Calu3 (cell line): ENCODE measurements around the gene TMEM14C. TPM values are rescaled to one million over a fixed set of nuclear protein-coding genes. Genes with fewer than 3 reads are reported as not detected.
"Not testable (repeated sequence)": the region's sequence is repeated elsewhere in the genome, so short reads cannot be mapped to it uniquely, and the experiment has no call there.

Experiments used
- BruUV-seq: library from RNA; stranded (reverse); fragments of 400-500 nt; replicated peaks from 2 replicates; lab custom pipeline; 2021; lab: Mats Ljungman, UMichigan
- CTCF ChIA-PET: fragments of 300-600 bp; sonication (Branson Sonifier 250); formaldehyde crosslinking; loops from one replicate; lab custom pipeline; 2022; ENCODE audit warnings: antibody characterized with exemption; lab: Charles Lee
- DNase-seq: peaks from one replicate; pipeline ENCODE4 v3.0.0; 2022
- H3K27ac Mint-ChIP-seq: one replicate; pipeline ENCODE4 v1.8.0; 2022; ENCODE audit warnings: mixed read lengths; ENCODE audit not compliant: unreplicated experiment
- H3K27me3 Mint-ChIP-seq: one replicate; pipeline ENCODE4 v1.8.0; 2022; ENCODE audit warnings: mixed read lengths; ENCODE audit not compliant: unreplicated experiment
- H3K36me3 Mint-ChIP-seq: one replicate; pipeline ENCODE4 v1.8.0; 2022; ENCODE audit warnings: mild to moderate bottlenecking, moderate library complexity, mixed read lengths; ENCODE audit not compliant: insufficient read depth, unreplicated experiment
- H3K4me1 Mint-ChIP-seq: one replicate; pipeline ENCODE4 v1.8.0; 2022; ENCODE audit warnings: mild to moderate bottlenecking, low read depth, mixed read lengths; ENCODE audit not compliant: unreplicated experiment
- H3K4me3 Mint-ChIP-seq: one replicate; pipeline ENCODE4 v1.8.0; 2022; ENCODE audit warnings: mild to moderate bottlenecking, low read depth, moderate library complexity, mixed read lengths; ENCODE audit not compliant: unreplicated experiment
- H3K9me3 Mint-ChIP-seq: one replicate; pipeline ENCODE4 v1.8.0; 2022; ENCODE audit warnings: low read depth, mixed read lengths; ENCODE audit not compliant: unreplicated experiment
- intact Hi-C: fragments of 100-400 bp; cut with micrococcal nuclease; formaldehyde crosslinking; loops from one replicate; pipeline ENCODE4 v1.10.0; 2022; ENCODE audit not compliant: unreplicated experiment
- total RNA-seq: library from RNA; stranded (reverse); gene quantifications from 2 replicates; pipeline ENCODE4 v1.2.3, GENCODE V29; 2022
- TF ChIP-seq, protein P1 (sequence below): fragments of 200-600 bp; IDR thresholded peaks from one replicate; pipeline ENCODE4 v1.8.0; 2022; ENCODE audit warnings: antibody characterized with exemption; ENCODE audit not compliant: unreplicated experiment

TMEM14C gene
- total RNA-seq, 1 experiment from 2014 or later = 53.6 TPM

DNA sequence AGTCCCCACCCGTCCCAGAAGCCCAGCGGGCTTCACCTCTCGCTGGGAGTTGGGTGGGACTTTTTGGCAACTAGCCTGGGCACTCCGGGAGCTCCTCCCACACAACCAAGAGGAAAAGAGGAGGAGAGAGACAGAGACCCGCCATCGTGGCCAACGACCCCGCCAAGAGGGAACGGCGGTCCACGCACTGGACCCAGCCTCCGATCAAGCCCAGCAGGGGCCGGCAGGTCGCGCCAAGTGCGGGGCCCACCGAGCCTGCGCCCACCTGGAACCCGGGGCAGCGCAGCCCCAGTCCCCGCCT lies 3.0 kb upstream of the TMEM14C start:
- Mint-ChIP-seq H3K27ac (no peak overlapping the region), H3K27me3 (no peaks in the 10 kb centered on the region), H3K4me3 (peak overlapping the region; percentile 58), H3K36me3 (peaks cover 15% of the 10 kb centered on the region), H3K4me1 (peaks cover 9% of the 10 kb centered on the region), H3K9me3 (no peaks in the 10 kb centered on the region)
- CTCF ChIA-PET = no interaction called here
- BruUV-seq = no TSS peak
- TF ChIP-seq, protein P1, sequence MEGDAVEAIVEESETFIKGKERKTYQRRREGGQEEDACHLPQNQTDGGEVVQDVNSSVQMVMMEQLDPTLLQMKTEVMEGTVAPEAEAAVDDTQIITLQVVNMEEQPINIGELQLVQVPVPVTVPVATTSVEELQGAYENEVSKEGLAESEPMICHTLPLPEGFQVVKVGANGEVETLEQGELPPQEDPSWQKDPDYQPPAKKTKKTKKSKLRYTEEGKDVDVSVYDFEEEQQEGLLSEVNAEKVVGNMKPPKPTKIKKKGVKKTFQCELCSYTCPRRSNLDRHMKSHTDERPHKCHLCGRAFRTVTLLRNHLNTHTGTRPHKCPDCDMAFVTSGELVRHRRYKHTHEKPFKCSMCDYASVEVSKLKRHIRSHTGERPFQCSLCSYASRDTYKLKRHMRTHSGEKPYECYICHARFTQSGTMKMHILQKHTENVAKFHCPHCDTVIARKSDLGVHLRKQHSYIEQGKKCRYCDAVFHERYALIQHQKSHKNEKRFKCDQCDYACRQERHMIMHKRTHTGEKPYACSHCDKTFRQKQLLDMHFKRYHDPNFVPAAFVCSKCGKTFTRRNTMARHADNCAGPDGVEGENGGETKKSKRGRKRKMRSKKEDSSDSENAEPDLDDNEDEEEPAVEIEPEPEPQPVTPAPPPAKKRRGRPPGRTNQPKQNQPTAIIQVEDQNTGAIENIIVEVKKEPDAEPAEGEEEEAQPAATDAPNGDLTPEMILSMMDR = no peak
- intact Hi-C loops = no loop called here
- no peak for DNase-seq

DNA sequence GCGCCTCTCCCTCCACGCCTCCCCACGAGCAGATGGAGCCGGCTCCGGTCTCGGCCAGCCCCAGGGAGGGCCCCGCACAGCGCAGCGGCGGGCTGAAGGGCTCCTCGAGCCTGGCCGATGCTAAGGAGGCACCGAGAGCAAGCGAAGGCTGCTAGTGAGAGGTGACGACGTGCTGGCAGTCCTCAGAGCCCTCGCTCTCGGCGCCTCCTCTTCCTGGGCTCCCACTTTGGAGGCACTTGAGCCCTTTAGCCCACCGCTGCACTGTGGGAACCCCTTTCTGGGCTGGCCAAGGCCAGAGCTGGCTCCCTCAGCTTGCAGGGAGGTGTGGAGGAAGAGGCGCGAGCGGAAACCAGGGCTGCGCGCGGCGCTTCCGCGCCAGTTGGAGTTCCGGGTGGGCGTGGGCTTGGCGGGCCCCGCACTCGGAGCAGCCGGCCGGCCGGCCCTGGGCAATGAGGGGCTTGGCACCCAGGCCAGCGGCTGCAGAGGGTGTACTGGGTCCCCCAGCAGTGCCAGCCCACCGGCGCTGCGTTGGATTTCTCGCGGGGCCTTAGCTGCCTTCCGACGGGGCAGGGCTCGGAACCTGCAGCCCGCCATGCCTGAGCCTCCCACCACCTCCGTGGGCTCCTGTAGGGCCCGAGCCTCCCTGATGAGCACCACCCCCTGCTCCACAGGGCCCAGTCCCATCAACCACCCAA lies 2.5 kb upstream of the TMEM14C start:
- TF ChIP-seq, protein P1 = no peak
- BruUV-seq = no TSS peak
- Mint-ChIP-seq H3K9me3 (no peaks in the 10 kb centered on the region), H3K4me3 (peak overlapping the region; percentile 58), H3K27me3 (no peaks in the 10 kb centered on the region), H3K27ac (no peak overlapping the region), H3K36me3 (peaks cover 19% of the 10 kb centered on the region), H3K4me1 (peaks cover 9% of the 10 kb centered on the region)
- CTCF ChIA-PET = interaction anchor here (0.5 kb wide), 1 partner anchor 22 kb away, joined by 3 read pairs; no protein-coding TSS in a partner anchor
- no peak for DNase-seq
- intact Hi-C loops = no loop called here

DNA sequence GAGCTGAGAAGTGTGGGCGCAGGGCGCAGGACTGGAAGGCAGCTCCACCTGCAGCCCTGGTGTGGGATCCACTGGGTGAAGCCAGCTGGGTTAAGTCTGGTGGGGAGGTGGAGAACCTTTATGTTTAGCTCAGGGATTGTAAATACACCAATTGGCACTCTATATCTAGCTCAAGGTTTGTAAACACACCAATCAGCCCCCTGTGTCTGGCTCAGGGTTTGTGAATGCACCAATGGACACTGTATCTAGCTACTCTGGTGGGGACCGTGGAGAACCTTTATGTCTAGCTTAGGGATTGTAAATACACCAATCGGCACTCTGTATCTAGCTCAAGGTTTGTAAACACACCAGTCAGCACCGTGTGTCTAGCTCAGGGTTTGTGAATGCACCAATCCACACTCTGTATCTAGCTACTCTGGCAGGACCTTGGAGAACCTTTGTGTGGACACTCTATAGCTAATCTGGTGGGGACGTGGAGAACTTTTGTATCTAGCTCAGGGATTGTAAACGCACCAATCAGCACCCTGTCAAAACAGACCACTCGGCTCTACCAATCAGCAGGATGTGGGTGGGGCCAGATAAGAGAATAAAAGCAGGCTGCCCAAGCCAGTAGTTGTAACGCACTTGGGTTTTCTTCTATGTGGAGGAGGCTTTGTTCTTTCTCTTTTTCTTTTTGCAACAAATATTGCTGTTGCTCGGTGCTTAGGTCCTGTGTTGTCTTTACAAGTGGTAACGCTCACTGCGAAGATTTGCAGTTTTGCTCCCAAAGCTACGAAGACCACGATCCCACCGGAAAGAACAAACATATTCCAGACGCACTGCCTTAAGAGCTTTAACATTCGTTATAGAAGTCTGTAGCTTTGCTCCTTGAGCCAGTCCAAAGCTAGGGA lies 1.7 kb upstream of the TMEM14C start:
- H3K27ac Mint-ChIP-seq, BruUV-seq, intact Hi-C loops, H3K4me1 Mint-ChIP-seq, DNase-seq, H3K9me3 Mint-ChIP-seq, H3K27me3 Mint-ChIP-seq: not testable (repeated sequence)
- Mint-ChIP-seq H3K4me3 (peak overlapping the region; percentile 82), H3K36me3 (peaks cover 20% of the 10 kb centered on the region)
- CTCF ChIA-PET = interaction anchor here (0.5 kb wide), 1 partner anchor 22 kb away, joined by 3 read pairs; no protein-coding TSS in a partner anchor

DNA sequence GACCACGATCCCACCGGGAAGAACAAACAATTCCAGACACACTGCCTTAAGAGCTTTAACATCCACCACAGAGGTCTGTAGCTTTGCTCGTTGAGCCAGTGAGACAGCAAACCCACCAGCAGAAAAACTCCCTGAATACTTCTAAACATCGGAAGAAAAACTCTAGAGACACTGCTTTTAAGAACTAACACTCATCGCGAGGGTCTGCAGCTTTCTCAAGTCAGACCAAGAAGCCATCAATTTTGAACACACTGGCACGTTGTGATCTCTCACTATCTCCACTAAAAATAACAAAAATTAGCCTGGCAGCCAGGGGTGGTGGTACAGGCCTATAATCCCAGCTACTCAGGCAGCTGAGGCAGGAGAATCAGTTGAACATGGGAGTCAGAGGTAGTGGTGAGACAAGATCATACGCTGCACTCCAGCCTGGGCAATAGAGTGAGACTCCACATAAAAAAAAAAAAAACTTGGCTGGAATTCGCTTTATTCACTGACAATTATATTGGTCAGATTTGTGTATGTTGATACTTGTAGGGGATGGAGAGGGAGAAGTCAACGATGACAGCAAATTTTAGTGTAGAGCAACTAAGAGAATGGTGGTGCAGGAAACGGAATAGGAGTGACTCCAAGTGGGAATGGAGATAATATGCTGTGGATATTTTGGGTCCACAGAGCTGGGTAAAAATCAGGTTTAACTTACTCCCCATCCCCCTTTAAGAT lies 860 bp upstream of the TMEM14C start:
- H3K27ac Mint-ChIP-seq = peak overlapping the region; percentile 86
- BruUV-seq = no TSS peak
- peaks cover 20% of the 10 kb centered on the region for H3K36me3 Mint-ChIP-seq
- intact Hi-C loops = no loop called here
- H3K27me3 Mint-ChIP-seq = no peaks in the 10 kb centered on the region
- peak overlapping the region; percentile 82 for H3K4me3 Mint-ChIP-seq
- DNase-seq = no peak
- H3K9me3 Mint-ChIP-seq = no peaks in the 10 kb centered on the region
- peaks cover 9% of the 10 kb centered on the region for H3K4me1 Mint-ChIP-seq
- TF ChIP-seq, protein P1 = no peak
- CTCF ChIA-PET = interaction anchor here (0.6 to 1.2 kb wide), 3 partner anchors 11 to 331 kb away, joined by 3 to 5 read pairs (median 3); no protein-coding TSS in a partner anchor
